GM23338 (cell line): ENCODE data around the gene NLGN1.

Source experiments
- CTCF ChIP-seq, 2 experiments: fragments of 200-600 bp in 1 of 2; sonication (generic) in 1 of 2; conservative IDR thresholded peaks; 2 replicates each; pipeline versions ENCODE4 v1.5.1 to v1.6.1; 2016 to 2017; ENCODE audit warnings: antibody characterized with exemption in 2 of 2, low read depth in 2 of 2, mild to moderate bottlenecking in 2 of 2, moderate library complexity in 1 of 2
- EZH2 ChIP-seq: fragments of 200-600 bp; sonication (generic); IDR thresholded peaks from one replicate; pipeline ENCODE4 v1.8.0; 2017; ENCODE audit warnings: antibody characterized with exemption, mild to moderate bottlenecking, low read depth; ENCODE audit not compliant: unreplicated experiment
- NANOG ChIP-seq: IDR thresholded peaks from 2 replicates; pipeline ENCODE4 v1.6.1; 2016; ENCODE audit warnings: antibody characterized with exemption, borderline replicate concordance
- POLR2AphosphoS5 ChIP-seq: IDR thresholded peaks from 2 replicates; pipeline ENCODE4 v1.6.1; 2016; ENCODE audit warnings: antibody characterized with exemption, low read depth

GRCh38 chr3:173849489-173849888 is 451.9 kb downstream of the NLGN1 start:
- TF ChIP-seq POLR2AphosphoS5: no peak
- no peak for TF ChIP-seq CTCF (conservative IDR thresholded peaks at IDR 0.05; ENCODE audit: low read depth in 2 of 2)
- no peak for TF ChIP-seq EZH2
- TF ChIP-seq NANOG: no peak
